Measurements from ENCODE around the gene IFNW1. TPM values are rescaled to one million over a fixed set of nuclear protein-coding genes. Genes with fewer than 3 reads are reported as not detected.
A peak's percentile ranks its signal among the peaks of the same experiment; 100 is the strongest.
"Not testable (repeated sequence)": the region's sequence is repeated elsewhere in the genome, so short reads cannot be mapped to it uniquely, and the experiment has no call there.

Gene IFNW1
- polyA plus RNA-seq (2013), result not detected in 2 replicates

GRCh38 chr9:21141427-21141882 is at the start of gene IFNW1:
IFNW1 (minus strand) TSS chr9:21141832; CDS start chr9:21141570, 262 bp downstream.
- Histone ChIP-seq H4K8ac (ENCODE audit: low read depth, low read length) (no peak within 1 kb of the TSS), H2BK5ac (ENCODE audit: low read depth, low read length, poor library complexity) (no peak within 1 kb of the TSS), H3K79me1 (ENCODE audit: low read length) (no peaks in the 10 kb centered on the region), H3K79me2 (ENCODE audit: control insufficient read depth, insufficient read depth, low read length, poor library complexity) (no peaks in the 10 kb centered on the region), H3K4me3 (ENCODE audit: low read depth, low read length) (no peak within 1 kb of the TSS), H3K4me2 (ENCODE audit: low read length) (no peak within 1 kb of the TSS), H3K14ac (ENCODE audit: low read length) (no peak within 1 kb of the TSS), H3K27ac (ENCODE audit: low read depth, low read length) (no peak within 1 kb of the TSS), H3K23ac (ENCODE audit: low read length) (no peak within 1 kb of the TSS), H3K9ac (ENCODE audit: low read length) (no peak within 1 kb of the TSS), H2BK12ac (ENCODE audit: low read length) (no peak within 1 kb of the TSS), H4K12ac (ENCODE audit: low read depth, low read length) (no peak within 1 kb of the TSS), H4K91ac (ENCODE audit: low read depth, low read length) (no peak within 1 kb of the TSS), H3K27me3 (ENCODE audit: insufficient read depth, low read length) (no peaks in the 10 kb centered on the region), H3K36me3 (ENCODE audit: control insufficient read depth in 1 of 2, insufficient read depth in 2 of 2, low read length in 2 of 2) (no peaks in the 10 kb centered on the region), H3K4ac (ENCODE audit: low read depth, low read length) (no peak within 1 kb of the TSS), H3K18ac (ENCODE audit: low read length) (no peak within 1 kb of the TSS), H3K4me1 (ENCODE audit: control insufficient read depth in 1 of 2, insufficient read depth in 2 of 2, low read length in 2 of 2) (no peaks in the 10 kb centered on the region), H2AK5ac (ENCODE audit: low read length) (no peak within 1 kb of the TSS), H2AFZ (ENCODE audit: insufficient read depth, low read length, poor library complexity) (no peak within 1 kb of the TSS), H2BK120ac (ENCODE audit: insufficient read depth, low read length, poor library complexity) (no peak within 1 kb of the TSS), H3K9me3 (ENCODE audit: insufficient read depth, low read depth, low read length) (no peaks in the 10 kb centered on the region)
- no peak for DNase-seq
- no CpG with 5 or more reads among the region's 1 CpG for WGBS (ENCODE audit: extremely low coverage, insufficient coverage, insufficient read length)

- not testable (repeated sequence) for H3K79me1 ChIP-seq (ENCODE audit: low read length); H3K79me2 ChIP-seq (ENCODE audit: control insufficient read depth, insufficient read depth, low read length, poor library complexity); H4K8ac ChIP-seq (ENCODE audit: low read depth, low read length); H3K9ac ChIP-seq (ENCODE audit: low read length); H3K18ac ChIP-seq (ENCODE audit: low read length); H3K4me1 ChIP-seq (ENCODE audit: control insufficient read depth in 1 of 2, insufficient read depth in 2 of 2, low read length in 2 of 2); H3K4me3 ChIP-seq (ENCODE audit: low read depth, low read length); H2BK12ac ChIP-seq (ENCODE audit: low read length); H2BK5ac ChIP-seq (ENCODE audit: low read depth, low read length, poor library complexity); H3K9me3 ChIP-seq (ENCODE audit: insufficient read depth, low read depth, low read length); H3K4me2 ChIP-seq (ENCODE audit: low read length); H4K12ac ChIP-seq (ENCODE audit: low read depth, low read length); H3K14ac ChIP-seq (ENCODE audit: low read length); H2AK5ac ChIP-seq (ENCODE audit: low read length); H2BK120ac ChIP-seq (ENCODE audit: insufficient read depth, low read length, poor library complexity); H3K23ac ChIP-seq (ENCODE audit: low read length); H3K4ac ChIP-seq (ENCODE audit: low read depth, low read length); DNase-seq; H4K91ac ChIP-seq (ENCODE audit: low read depth, low read length); H2AFZ ChIP-seq (ENCODE audit: insufficient read depth, low read length, poor library complexity); H3K27ac ChIP-seq (ENCODE audit: low read depth, low read length); H3K36me3 ChIP-seq (ENCODE audit: control insufficient read depth in 1 of 2, insufficient read depth in 2 of 2, low read length in 2 of 2); H3K27me3 ChIP-seq (ENCODE audit: insufficient read depth, low read length)
- WGBS (ENCODE audit: extremely low coverage, insufficient coverage, insufficient read length), result no CpG with 5 or more reads among the region's 3 CpGs
These were observed 45.9 kb upstream of the IFNW1 start, which contains the start of gene IFNA4 for GRCh38 chr9:21187487-21187886. IFNA4 (minus strand) TSS chr9:21187587; CDS start chr9:21187531, 56 bp downstream.

GRCh38 chr9:21182810-21183736 is 41.4 kb upstream of the IFNW1 start:
- not testable (repeated sequence) for H2AK5ac ChIP-seq (ENCODE audit: low read length); H4K8ac ChIP-seq (ENCODE audit: low read depth, low read length); H3K27me3 ChIP-seq (ENCODE audit: insufficient read depth, low read length); H3K9ac ChIP-seq (ENCODE audit: low read length); H3K23ac ChIP-seq (ENCODE audit: low read length); H3K36me3 ChIP-seq (ENCODE audit: control insufficient read depth in 1 of 2, insufficient read depth in 2 of 2, low read length in 2 of 2); H3K4ac ChIP-seq (ENCODE audit: low read depth, low read length); H4K12ac ChIP-seq (ENCODE audit: low read depth, low read length); H2BK12ac ChIP-seq (ENCODE audit: low read length); H2BK120ac ChIP-seq (ENCODE audit: insufficient read depth, low read length, poor library complexity); H3K79me2 ChIP-seq (ENCODE audit: control insufficient read depth, insufficient read depth, low read length, poor library complexity); H3K9me3 ChIP-seq (ENCODE audit: insufficient read depth, low read depth, low read length); H3K4me2 ChIP-seq (ENCODE audit: low read length); H3K4me3 ChIP-seq (ENCODE audit: low read depth, low read length); H3K4me1 ChIP-seq (ENCODE audit: control insufficient read depth in 1 of 2, insufficient read depth in 2 of 2, low read length in 2 of 2); H3K18ac ChIP-seq (ENCODE audit: low read length); H3K79me1 ChIP-seq (ENCODE audit: low read length); H2BK5ac ChIP-seq (ENCODE audit: low read depth, low read length, poor library complexity); H3K14ac ChIP-seq (ENCODE audit: low read length); H4K91ac ChIP-seq (ENCODE audit: low read depth, low read length); H3K27ac ChIP-seq (ENCODE audit: low read depth, low read length); H2AFZ ChIP-seq (ENCODE audit: insufficient read depth, low read length, poor library complexity)
- peak; percentile 6 to 42 for DNase-seq
- no CpG with 5 or more reads among the region's 4 CpGs for WGBS (ENCODE audit: extremely low coverage, insufficient coverage, insufficient read length)

GRCh38 chr9:21174671-21175070 is 33.0 kb upstream of the IFNW1 start:
- Histone ChIP-seq H4K12ac (ENCODE audit: low read depth, low read length) (no peak overlapping the region), H3K4me1 (ENCODE audit: control insufficient read depth in 1 of 2, insufficient read depth in 2 of 2, low read length in 2 of 2) (no peaks in the 10 kb centered on the region), H3K9ac (ENCODE audit: low read length) (no peak overlapping the region), H3K27ac (ENCODE audit: low read depth, low read length) (no peak overlapping the region), H3K79me2 (ENCODE audit: control insufficient read depth, insufficient read depth, low read length, poor library complexity) (no peaks in the 10 kb centered on the region), H3K18ac (ENCODE audit: low read length) (no peak overlapping the region), H2BK5ac (ENCODE audit: low read depth, low read length, poor library complexity) (no peak overlapping the region), H2BK120ac (ENCODE audit: insufficient read depth, low read length, poor library complexity) (no peak overlapping the region), H3K9me3 (ENCODE audit: insufficient read depth, low read depth, low read length) (no peaks in the 10 kb centered on the region), H3K27me3 (ENCODE audit: insufficient read depth, low read length) (no peaks in the 10 kb centered on the region), H4K8ac (ENCODE audit: low read depth, low read length) (no peak overlapping the region), H2AFZ (ENCODE audit: insufficient read depth, low read length, poor library complexity) (no peak overlapping the region), H4K91ac (ENCODE audit: low read depth, low read length) (no peak overlapping the region), H3K4me2 (ENCODE audit: low read length) (no peak overlapping the region), H3K23ac (ENCODE audit: low read length) (no peak overlapping the region), H3K4me3 (ENCODE audit: low read depth, low read length) (no peak overlapping the region), H3K14ac (ENCODE audit: low read length) (no peak overlapping the region), H3K4ac (ENCODE audit: low read depth, low read length) (no peak overlapping the region), H2BK12ac (ENCODE audit: low read length) (no peak overlapping the region), H2AK5ac (ENCODE audit: low read length) (no peak overlapping the region), H3K79me1 (ENCODE audit: low read length) (no peaks in the 10 kb centered on the region), H3K36me3 (ENCODE audit: control insufficient read depth in 1 of 2, insufficient read depth in 2 of 2, low read length in 2 of 2) (no peaks in the 10 kb centered on the region)
- no peak for DNase-seq
- no CpG with 5 or more reads among the region's 2 CpGs for WGBS (ENCODE audit: extremely low coverage, insufficient coverage, insufficient read length)

Data from trophoblast cell (in vitro differentiated cells and primary cell).